ENCODE data around the gene CSK. TPM values are rescaled to one million over a fixed set of nuclear protein-coding genes. Genes with fewer than 3 reads are reported as not detected.

Gene CSK
- total and polyA plus RNA-seq, 2 experiments from 2014 or later: 13.6 to 27.5 TPM

- Mint-ChIP-seq H3K36me3 (ENCODE audit: low read depth) (no peaks in the 10 kb centered on the region), H3K4me1 (peaks cover 25% of the 10 kb centered on the region; the same call in 2 of the 3 replicates), H3K9me3 (no peaks in the 10 kb centered on the region), H3K4me3 (no peak overlapping the region), H3K27me3 (ENCODE audit: insufficient read depth, low read depth, poor library complexity) (peaks cover 17% of the 10 kb centered on the region), H3K27ac (no peak overlapping the region)
- Histone ChIP-seq H3K79me2 (replicated peaks; ENCODE audit: insufficient read depth) (no peaks in the 10 kb centered on the region), H3K4me2 (no peak overlapping the region), H3K4me1 (ENCODE audit: insufficient read depth) (peaks cover 8% of the 10 kb centered on the region; the same call in 1 of the 2 replicates), H4K20me1 (replicated peaks; ENCODE audit: insufficient read depth) (no peaks in the 10 kb centered on the region), H3F3A (replicated peaks; ENCODE audit: low read depth) (0 out of 2 replicates have a peak, but pooled peaks cover 3% of the 10 kb centered on the region), H3K36me3 (ENCODE audit: insufficient read depth) (no peaks in the 10 kb centered on the region), H3K9me2 (ENCODE audit: insufficient read depth) (no peaks in the 10 kb centered on the region), H3K27ac (ENCODE audit: low read depth) (no peak overlapping the region), H3K4me3 (no peak overlapping the region), H2AFZ (no peak overlapping the region), H3K27me3 (ENCODE audit: insufficient read depth) (no peaks in the 10 kb centered on the region)
- TF ChIP-seq STAT1 (IDR thresholded peaks at IDR 0.05; ENCODE audit: unreplicated experiment): no peak
- no peak for TF ChIP-seq ETS1 (IDR thresholded peaks at IDR 0.05)
- no peak for TF ChIP-seq ZNF114 (CRISPR knock-in tag; IDR thresholded peaks at IDR 0.05)
- TF ChIP-seq EZH2phosphoT487 (IDR thresholded peaks at IDR 0.05; ENCODE audit: unreplicated experiment): no peak
- TF ChIP-seq CREB1 (CRISPR knock-in tag; IDR thresholded peaks at IDR 0.05; ENCODE audit: low read depth): no peak
- no peak for TF ChIP-seq JUNB (IDR thresholded peaks at IDR 0.05; ENCODE audit: unreplicated experiment)
- TF ChIP-seq ZNF331 (CRISPR knock-in tag; IDR thresholded peaks at IDR 0.05; ENCODE audit: low read depth): no peak
- no peak for DNase-seq (ENCODE audit: low spot score)
- no peak for ATAC-seq
Measured at GRCh38 chr15:74769463-74770025, 12.3 kb upstream of the CSK start.

GRCh38 chr15:74770211-74770903, 11.5 kb upstream of the CSK start:
- ATAC-seq: no peak
- no peak for DNase-seq (ENCODE audit: low spot score)
- Histone ChIP-seq H4K20me1 (replicated peaks; ENCODE audit: insufficient read depth) (no peaks in the 10 kb centered on the region), H2AFZ (peak overlapping the region; percentile 66; the same call in 1 of the 2 replicates), H3F3A (replicated peaks; ENCODE audit: low read depth) (0 out of 2 replicates have a peak, but pooled peaks cover 3% of the 10 kb centered on the region), H3K4me1 (ENCODE audit: insufficient read depth) (peaks cover 8% of the 10 kb centered on the region; the same call in 1 of the 2 replicates), H3K36me3 (ENCODE audit: insufficient read depth) (no peaks in the 10 kb centered on the region), H3K4me3 (no peak overlapping the region), H3K27me3 (ENCODE audit: insufficient read depth) (no peaks in the 10 kb centered on the region), H3K27ac (ENCODE audit: low read depth) (no peak overlapping the region), H3K79me2 (replicated peaks; ENCODE audit: insufficient read depth) (no peaks in the 10 kb centered on the region), H3K4me2 (no peak overlapping the region), H3K9me2 (ENCODE audit: insufficient read depth) (no peaks in the 10 kb centered on the region)
- Mint-ChIP-seq H3K4me1 (peaks cover 25% of the 10 kb centered on the region; the same call in 2 of the 3 replicates), H3K27me3 (ENCODE audit: insufficient read depth, low read depth, poor library complexity) (peaks cover 17% of the 10 kb centered on the region), H3K4me3 (no peak overlapping the region), H3K27ac (no peak overlapping the region), H3K9me3 (no peaks in the 10 kb centered on the region), H3K36me3 (ENCODE audit: low read depth) (no peaks in the 10 kb centered on the region)
- no peak for TF ChIP-seq NANOG (IDR thresholded peaks at IDR 0.05; ENCODE audit: borderline replicate concordance)
- no peak for TF ChIP-seq EZH2phosphoT487 (IDR thresholded peaks at IDR 0.05; ENCODE audit: unreplicated experiment)
- no peak for TF ChIP-seq STAT1 (IDR thresholded peaks at IDR 0.05; ENCODE audit: unreplicated experiment)
- TF ChIP-seq POLR2AphosphoS5 (IDR thresholded peaks at IDR 0.05; ENCODE audit: low read depth): no peak
- no peak for TF ChIP-seq EZH2 (IDR thresholded peaks at IDR 0.05; ENCODE audit: low read depth, unreplicated experiment)
- TF ChIP-seq REST (IDR thresholded peaks at IDR 0.05; ENCODE audit: unreplicated experiment): no peak

Measured in GM23338 (cell line).